Measurements from ENCODE around the gene GYPC. TPM values are rescaled to one million over a fixed set of nuclear protein-coding genes. Genes with fewer than 3 reads are reported as not detected.

GYPC gene
- total RNA-seq, 3 donors from 2014 or later: 6.3 to 67.8 (median 14.3) TPM

- ATAC-seq: no peak
- H3K36me3 ChIP-seq (ENCODE audit: low read depth): no peaks in the 10 kb centered on the region
- H3K4me3 ChIP-seq: no peak overlapping the region
- DNase-seq: no peak
- H3K4me1 ChIP-seq (ENCODE audit: low read depth): no peaks in the 10 kb centered on the region
- no peaks in the 10 kb centered on the region for H3K9me3 ChIP-seq
- intact Hi-C loops (cut with DNase I, micrococcal nuclease): no loop called here
- TF ChIP-seq CTCF (IDR thresholded peaks at IDR 0.05): no peak
Observed at GRCh38 chr2:126652323-126652891, 3.6 kb upstream of the GYPC start.

GRCh38 chr2:126653109-126653508 lies 2.8 kb upstream of the GYPC start:
- TF ChIP-seq CTCF (IDR thresholded peaks at IDR 0.05): no peak
- ATAC-seq (no peak), DNase-seq (no peak)
- Histone ChIP-seq H3K9me3 (no peaks in the 10 kb centered on the region), H3K4me3 (no peak overlapping the region), H3K36me3 (ENCODE audit: low read depth) (no peaks in the 10 kb centered on the region), H3K4me1 (ENCODE audit: low read depth) (no peaks in the 10 kb centered on the region)
- intact Hi-C loops (cut with DNase I, micrococcal nuclease): no loop called here

GRCh38 chr2:126653761-126654160 lies 2.2 kb upstream of the GYPC start:
- no peak for TF ChIP-seq CTCF (IDR thresholded peaks at IDR 0.05)
- H3K9me3 ChIP-seq: no peaks in the 10 kb centered on the region
- no peaks in the 10 kb centered on the region for H3K36me3 ChIP-seq (ENCODE audit: low read depth)
- peaks cover under 1% of the 10 kb centered on the region for H3K4me1 ChIP-seq (ENCODE audit: low read depth)
- intact Hi-C loops (cut with DNase I, micrococcal nuclease): no loop called here
- no peak for DNase-seq
- ATAC-seq: no peak
- H3K4me3 ChIP-seq: no peak overlapping the region

- Histone ChIP-seq H3K4me3 (no peak overlapping the region), H3K36me3 (ENCODE audit: low read depth) (no peaks in the 10 kb centered on the region), H3K4me1 (ENCODE audit: low read depth) (peaks cover 14% of the 10 kb centered on the region), H3K9me3 (no peaks in the 10 kb centered on the region)
- intact Hi-C loops (cut with DNase I, micrococcal nuclease): no loop called here
- ATAC-seq: no peak
- no peak for TF ChIP-seq CTCF (IDR thresholded peaks at IDR 0.05)
- no peak for DNase-seq
Observed at GRCh38 chr2:126655051-126655450, 907 bp upstream of the GYPC start.

GRCh38 chr2:126656431-126657147 lies 631 bp downstream of the GYPC start:
- ATAC-seq: peak; percentile 37
- peaks cover 14% of the 10 kb centered on the region for H3K4me1 ChIP-seq (ENCODE audit: low read depth)

More at GRCh38 chr2:126656431-126657147, 631 bp downstream of the GYPC start:
- no peaks in the 10 kb centered on the region for H3K36me3 ChIP-seq (ENCODE audit: low read depth)
- no peaks in the 10 kb centered on the region for H3K9me3 ChIP-seq
- no peak for TF ChIP-seq CTCF (IDR thresholded peaks at IDR 0.05)
- peak; percentile 34 to 65 (median 44) for DNase-seq
- H3K4me3 ChIP-seq: peak overlapping the region; percentile 30
- intact Hi-C loops (cut with DNase I, micrococcal nuclease): no loop called here
